ENCODE results near the gene TMEM242. TPM values are rescaled to one million over a fixed set of nuclear protein-coding genes. Genes with fewer than 3 reads are reported as not detected.
"Not testable (repeated sequence)": the region's sequence is repeated elsewhere in the genome, so short reads cannot be mapped to it uniquely, and the experiment has no call there.

Gene TMEM242
- total RNA-seq, 1 donor from 2014 or later: 9.4 TPM

- intact Hi-C loops (cut with micrococcal nuclease): loop anchor here (10.0 kb wide), 1 partner anchor 840 kb away; the partner anchor contains the start of genes GTF2H5 and SERAC1
These were observed 1.9 kb upstream of the TMEM242 start for GRCh38 chr6:157325069-157325805.

DNA sequence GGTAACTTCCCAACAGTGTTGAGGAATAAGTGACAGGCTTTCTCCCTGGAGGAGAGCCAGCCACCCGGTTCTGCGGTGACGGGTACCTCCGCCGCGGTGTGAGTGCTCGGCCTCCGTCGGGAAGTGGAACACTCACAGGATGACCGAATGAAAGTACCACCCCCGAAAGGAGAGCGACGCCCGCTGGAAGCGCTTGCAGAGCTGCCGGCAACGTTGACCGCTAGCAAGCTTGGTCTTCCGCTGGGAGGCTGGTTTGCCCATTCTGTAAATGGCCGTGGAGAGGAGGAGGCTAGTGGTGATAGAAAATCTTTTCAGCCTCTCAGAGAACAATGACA lies 614 bp upstream of the TMEM242 start:
- intact Hi-C loops (cut with micrococcal nuclease): loop anchor here (1.0 to 10.0 kb wide), 10 partner anchors 10 to 841 kb away; partner anchors contain the start of genes ARID1B, GTF2H5 and SERAC1

- intact Hi-C loops (cut with micrococcal nuclease): loop anchor here (1.0 to 10.0 kb wide), 10 partner anchors 9 to 842 kb away; partner anchors contain the start of genes ARID1B, GTF2H5 and SERAC1
These were observed 496 bp downstream of the TMEM242 start for GRCh38 chr6:157322792-157323254.

DNA sequence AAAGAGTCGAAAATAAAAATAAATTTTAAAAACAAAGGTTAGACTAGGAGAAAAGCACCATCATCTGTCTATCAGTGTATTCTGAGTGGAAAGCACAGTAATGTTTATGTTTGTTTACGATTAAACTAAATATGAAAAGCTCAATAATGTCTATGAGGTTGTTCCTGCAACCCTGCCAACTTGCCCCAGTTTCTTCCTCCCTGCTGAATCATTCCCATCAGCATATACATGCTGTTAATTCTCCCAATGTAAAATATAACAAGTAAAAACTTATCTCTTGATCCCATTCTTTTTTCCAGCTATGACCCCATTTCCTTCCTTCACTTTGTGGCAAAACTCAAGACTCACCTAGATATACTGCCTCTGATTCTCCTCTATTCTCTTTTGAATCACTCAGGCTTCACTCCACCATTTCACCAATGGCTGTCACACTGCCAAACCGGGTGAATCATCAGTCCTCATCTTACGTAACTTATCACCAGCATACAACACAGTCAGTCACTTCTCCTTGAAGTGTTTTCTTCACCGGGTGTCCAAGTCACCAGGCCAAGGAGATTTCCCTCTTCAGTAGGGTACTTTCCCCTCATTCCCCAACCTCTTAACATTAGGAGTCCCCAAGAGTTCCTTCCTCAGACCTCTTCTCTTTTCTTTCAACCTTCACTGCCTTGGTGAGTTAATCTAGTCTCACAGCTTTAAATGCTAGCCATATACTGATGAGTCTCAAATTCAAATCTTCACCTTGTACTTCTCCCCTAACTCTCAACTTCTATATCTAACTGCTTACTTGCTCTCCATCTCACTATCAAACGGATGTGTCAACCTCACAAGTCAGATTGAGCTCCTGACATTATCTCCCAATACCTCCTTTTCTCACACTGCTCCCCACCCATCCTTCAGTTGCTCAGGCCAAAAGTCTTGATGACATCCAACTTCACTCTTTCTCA lies 6.2 kb downstream of the TMEM242 start:
- intact Hi-C loops (cut with micrococcal nuclease): no loop called here

GRCh38 chr6:157314705-157315321 lies 8.5 kb downstream of the TMEM242 start:
- intact Hi-C loops (cut with micrococcal nuclease): loop anchor here (1.0 to 2.0 kb wide), 9 partner anchors 8 to 757 kb away; partner anchors contain the start of gene TMEM242

GRCh38 chr6:157313531-157314467 lies 9.5 kb downstream of the TMEM242 start:
- intact Hi-C loops (cut with micrococcal nuclease): loop anchor here (1.0 to 2.0 kb wide), 9 partner anchors 10 to 759 kb away; partner anchors contain the start of gene TMEM242

GRCh38 chr6:157312757-157313156 lies 10.6 kb downstream of the TMEM242 start:
- intact Hi-C loops (cut with micrococcal nuclease): no loop called here

GRCh38 chr6:157310693-157311092 lies 12.6 kb downstream of the TMEM242 start:
- intact Hi-C loops (cut with micrococcal nuclease): not testable (repeated sequence)

GRCh38 chr6:157307661-157308060 lies 15.7 kb downstream of the TMEM242 start:
- intact Hi-C loops (cut with micrococcal nuclease): no loop called here

- intact Hi-C loops (cut with micrococcal nuclease): no loop called here
These were observed 17.4 kb downstream of the TMEM242 start for GRCh38 chr6:157305670-157306653.

GRCh38 chr6:157304899-157305663 lies 18.2 kb downstream of the TMEM242 start:
- intact Hi-C loops (cut with micrococcal nuclease): no loop called here

DNA sequence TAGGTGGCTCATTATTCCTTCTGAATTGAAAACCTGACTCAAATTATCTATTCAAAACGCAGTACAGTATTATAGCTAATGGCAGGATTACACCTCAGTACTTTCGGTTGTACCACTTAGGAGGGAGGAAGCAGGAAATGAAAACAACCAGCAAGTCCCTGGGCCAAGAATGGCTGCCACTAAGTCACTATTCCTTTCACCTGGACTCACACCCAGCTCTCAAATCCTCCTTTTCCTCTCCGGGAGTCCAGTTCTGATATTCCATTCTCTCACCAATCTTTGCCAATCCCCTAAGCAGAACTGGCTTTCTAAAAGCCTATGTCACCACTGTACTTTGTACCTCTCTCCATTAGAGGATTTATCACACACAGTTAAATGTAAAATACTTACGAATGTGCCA lies 20.6 kb downstream of the TMEM242 start:
- intact Hi-C loops (cut with micrococcal nuclease): no loop called here

DNA sequence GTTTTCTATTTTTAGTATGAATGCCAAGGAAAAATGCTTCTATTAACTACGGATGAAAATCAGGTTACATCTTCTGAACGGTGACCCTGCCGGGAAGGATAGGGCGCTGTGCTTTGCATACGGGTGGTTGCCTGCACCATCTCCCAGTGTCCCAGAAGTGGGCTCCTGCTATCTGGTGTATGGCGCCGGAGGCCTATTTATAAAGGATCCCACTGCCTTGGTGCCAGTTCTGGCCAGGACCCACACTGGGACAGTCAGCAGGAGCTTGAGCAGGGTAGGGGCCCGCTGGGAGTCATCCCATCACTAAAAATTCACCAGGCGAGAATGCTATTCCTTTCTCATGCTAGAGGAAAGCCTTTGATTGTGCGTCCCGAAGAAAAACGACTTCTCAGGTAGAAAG lies 22.9 kb downstream of the TMEM242 start:
- intact Hi-C loops (cut with micrococcal nuclease): no loop called here

DNA sequence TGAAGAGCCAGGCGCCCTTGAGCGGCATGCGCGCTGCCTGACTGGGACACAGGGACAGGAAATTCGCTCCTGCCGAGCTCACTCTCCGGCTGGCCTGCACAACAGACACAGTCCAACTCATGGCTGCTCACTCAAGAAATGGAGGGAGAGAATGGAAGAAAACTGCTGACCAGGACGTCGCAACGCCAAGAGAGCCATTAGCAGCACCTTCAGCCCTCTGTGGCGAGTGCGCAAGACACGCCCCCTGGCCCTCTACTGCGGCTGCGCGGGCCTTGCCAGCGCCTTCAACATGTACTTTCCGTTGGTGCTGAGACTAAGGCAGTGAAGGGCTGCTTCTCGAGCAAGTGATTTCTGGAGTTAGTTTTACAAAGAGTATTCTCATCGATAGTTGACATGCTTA lies 23.3 kb downstream of the TMEM242 start:
- intact Hi-C loops (cut with micrococcal nuclease): no loop called here

- intact Hi-C loops (cut with micrococcal nuclease): no loop called here
These were observed 25.0 kb downstream of the TMEM242 start for GRCh38 chr6:157298216-157298724.

DNA sequence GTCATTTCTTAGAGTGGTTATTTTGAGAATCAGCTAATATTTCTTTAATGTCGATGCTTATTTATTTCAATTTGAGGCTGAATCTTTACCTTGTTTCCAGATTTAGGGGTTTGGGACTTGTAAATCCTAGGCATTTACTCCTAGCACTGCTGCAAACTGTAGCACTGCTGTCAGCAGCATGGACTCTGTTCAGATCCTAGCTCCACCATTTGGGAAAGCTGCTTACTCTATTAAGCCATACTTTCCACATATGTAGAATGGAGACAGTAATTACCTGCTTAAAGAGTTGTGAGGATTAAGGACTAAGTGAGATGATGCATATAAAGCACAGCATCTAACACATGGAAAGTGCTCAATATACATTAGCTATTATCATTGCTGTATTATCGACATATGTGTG lies 28.7 kb downstream of the TMEM242 start:
- intact Hi-C loops (cut with micrococcal nuclease): no loop called here

- intact Hi-C loops (cut with micrococcal nuclease): no loop called here
These were observed 29.5 kb downstream of the TMEM242 start for GRCh38 chr6:157293780-157294179.

GRCh38 chr6:157292202-157292601 lies 31.1 kb downstream of the TMEM242 start:
- intact Hi-C loops (cut with micrococcal nuclease): no loop called here

Data from T-helper 1 cell treated with Interleukin-12 subunit alpha and Interleukin-12 subunit beta and Interleukin-4 antibody, amounts not matched to agents 30 ng/mL and 1 ng/mL, for 36 hours (primary cell).